Measurements from ENCODE around the gene MGST2.
"Not testable (repeated sequence)": the region's sequence is repeated elsewhere in the genome, so short reads cannot be mapped to it uniquely, and the experiment has no call there.

MGST2 gene

GRCh38 chr4:139698167-139698925 is 32.7 kb downstream of the MGST2 start:
- peak; percentile 30 for TF ChIP-seq CTCF (IDR thresholded peaks at IDR 0.05; ENCODE audit: low read length, missing control alignments)
- not testable (repeated sequence) for H3K4me3 ChIP-seq (replicated peaks; ENCODE audit: low read depth, low read length); DNase-seq (ENCODE audit: low read depth)

DNA sequence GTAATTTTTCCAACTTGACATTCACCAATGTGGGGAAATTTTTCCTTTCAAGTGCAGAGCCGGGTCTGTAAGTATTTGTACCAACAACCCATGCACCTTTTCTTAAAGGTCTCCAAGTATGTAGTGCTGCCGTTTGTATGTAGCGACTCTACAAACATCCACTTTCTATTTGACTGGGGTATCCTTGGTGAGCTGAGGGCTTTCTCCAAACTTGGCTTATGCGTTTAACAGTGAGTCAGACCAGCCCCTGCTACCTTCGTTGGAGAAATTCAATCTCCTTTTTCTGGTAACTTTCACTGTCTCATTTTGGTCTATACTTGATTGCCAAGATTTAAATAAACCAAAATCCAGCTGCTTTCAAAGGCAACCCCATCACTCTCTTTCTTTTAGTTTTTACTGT is 34.9 kb downstream of the MGST2 start:
- no peak for DNase-seq (ENCODE audit: low read depth)
- TF ChIP-seq CTCF (IDR thresholded peaks at IDR 0.05; ENCODE audit: low read length, missing control alignments), result no peak
- H3K4me3 ChIP-seq (replicated peaks; ENCODE audit: low read depth, low read length), result no peak overlapping the region

- no peak overlapping the region for H3K4me3 ChIP-seq (replicated peaks; ENCODE audit: low read depth, low read length)
- DNase-seq (ENCODE audit: low read depth), result no peak
- peak; percentile 31 for TF ChIP-seq CTCF (IDR thresholded peaks at IDR 0.05; ENCODE audit: low read length, missing control alignments)
Observed at GRCh38 chr4:139704915-139705485, 39.4 kb downstream of the MGST2 start.

GRCh38 chr4:139709660-139710059 is 44.0 kb downstream of the MGST2 start:
- no peak for TF ChIP-seq CTCF (IDR thresholded peaks at IDR 0.05; ENCODE audit: low read length, missing control alignments)
- H3K4me3 ChIP-seq (replicated peaks; ENCODE audit: low read depth, low read length), result no peak overlapping the region

GRCh38 chr4:139710073-139710472 is 44.5 kb downstream of the MGST2 start:
- no peak overlapping the region for H3K4me3 ChIP-seq (replicated peaks; ENCODE audit: low read depth, low read length)
- peak; percentile 39 for DNase-seq (ENCODE audit: low read depth)
- TF ChIP-seq CTCF (IDR thresholded peaks at IDR 0.05; ENCODE audit: low read length, missing control alignments), result no peak

More at GRCh38 chr4:139709660-139710059, 44.0 kb downstream of the MGST2 start:
- no peak for DNase-seq (ENCODE audit: low read depth)

DNA sequence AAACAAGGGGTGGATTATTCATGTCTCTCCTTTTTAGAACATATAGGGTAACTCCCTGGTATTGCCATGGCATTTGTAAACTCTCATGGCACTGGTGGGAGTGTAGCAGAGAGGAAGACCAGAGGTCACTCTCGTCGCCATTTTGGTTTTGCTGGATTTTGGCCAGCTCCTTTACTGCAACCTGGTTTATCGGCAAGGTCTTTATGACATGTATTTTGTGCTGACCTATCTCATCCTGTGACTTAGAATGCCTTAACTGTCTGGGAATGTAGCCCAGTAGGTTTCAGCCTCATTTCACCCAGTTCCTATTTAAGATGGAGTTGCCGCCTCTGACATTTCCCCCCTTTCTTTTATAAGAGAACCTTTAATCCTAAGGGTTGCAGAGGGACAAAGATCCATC is 45.8 kb downstream of the MGST2 start:
- H3K4me3 ChIP-seq (replicated peaks; ENCODE audit: low read depth, low read length), result peak overlapping the region; percentile 12
- TF ChIP-seq CTCF (IDR thresholded peaks at IDR 0.05; ENCODE audit: low read length, missing control alignments), result no peak
- peak; percentile 90 for DNase-seq (ENCODE audit: low read depth)
